ENCODE results near the gene EIF4A3.

EIF4A3 gene

DNA sequence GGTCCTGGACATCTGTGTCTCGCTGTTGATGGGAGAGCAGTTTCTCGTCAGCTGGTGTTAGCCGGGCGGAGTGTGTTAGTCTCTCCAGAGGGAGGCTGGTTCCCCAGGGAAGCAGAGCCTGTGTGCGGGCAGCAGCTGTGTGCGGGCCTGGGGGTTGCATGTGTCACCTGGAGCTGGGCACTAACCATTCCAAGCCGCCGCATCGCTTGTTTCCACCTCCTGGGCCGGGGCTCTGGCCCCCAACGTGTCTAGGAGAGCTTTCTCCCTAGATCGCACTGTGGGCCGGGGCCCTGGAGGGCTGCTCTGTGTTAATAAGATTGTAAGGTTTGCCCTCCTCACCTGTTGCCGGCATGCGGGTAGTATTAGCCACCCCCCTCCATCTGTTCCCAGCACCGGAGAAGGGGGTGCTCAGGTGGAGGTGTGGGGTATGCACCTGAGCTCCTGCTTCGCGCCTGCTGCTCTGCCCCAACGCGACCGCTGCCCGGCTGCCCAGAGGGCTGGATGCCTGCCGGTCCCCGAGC, 27.6 kb downstream of the EIF4A3 start:
- TF ChIP-seq, protein P1, sequence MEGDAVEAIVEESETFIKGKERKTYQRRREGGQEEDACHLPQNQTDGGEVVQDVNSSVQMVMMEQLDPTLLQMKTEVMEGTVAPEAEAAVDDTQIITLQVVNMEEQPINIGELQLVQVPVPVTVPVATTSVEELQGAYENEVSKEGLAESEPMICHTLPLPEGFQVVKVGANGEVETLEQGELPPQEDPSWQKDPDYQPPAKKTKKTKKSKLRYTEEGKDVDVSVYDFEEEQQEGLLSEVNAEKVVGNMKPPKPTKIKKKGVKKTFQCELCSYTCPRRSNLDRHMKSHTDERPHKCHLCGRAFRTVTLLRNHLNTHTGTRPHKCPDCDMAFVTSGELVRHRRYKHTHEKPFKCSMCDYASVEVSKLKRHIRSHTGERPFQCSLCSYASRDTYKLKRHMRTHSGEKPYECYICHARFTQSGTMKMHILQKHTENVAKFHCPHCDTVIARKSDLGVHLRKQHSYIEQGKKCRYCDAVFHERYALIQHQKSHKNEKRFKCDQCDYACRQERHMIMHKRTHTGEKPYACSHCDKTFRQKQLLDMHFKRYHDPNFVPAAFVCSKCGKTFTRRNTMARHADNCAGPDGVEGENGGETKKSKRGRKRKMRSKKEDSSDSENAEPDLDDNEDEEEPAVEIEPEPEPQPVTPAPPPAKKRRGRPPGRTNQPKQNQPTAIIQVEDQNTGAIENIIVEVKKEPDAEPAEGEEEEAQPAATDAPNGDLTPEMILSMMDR (IDR thresholded peaks at IDR 0.05; ENCODE audit: low read depth, low read length, missing control alignments), result no peak
- no peak for DNase-seq (ENCODE audit: low read depth)
- H3K4me3 ChIP-seq (ENCODE audit: low read depth, low read length), result no peak overlapping the region

DNA sequence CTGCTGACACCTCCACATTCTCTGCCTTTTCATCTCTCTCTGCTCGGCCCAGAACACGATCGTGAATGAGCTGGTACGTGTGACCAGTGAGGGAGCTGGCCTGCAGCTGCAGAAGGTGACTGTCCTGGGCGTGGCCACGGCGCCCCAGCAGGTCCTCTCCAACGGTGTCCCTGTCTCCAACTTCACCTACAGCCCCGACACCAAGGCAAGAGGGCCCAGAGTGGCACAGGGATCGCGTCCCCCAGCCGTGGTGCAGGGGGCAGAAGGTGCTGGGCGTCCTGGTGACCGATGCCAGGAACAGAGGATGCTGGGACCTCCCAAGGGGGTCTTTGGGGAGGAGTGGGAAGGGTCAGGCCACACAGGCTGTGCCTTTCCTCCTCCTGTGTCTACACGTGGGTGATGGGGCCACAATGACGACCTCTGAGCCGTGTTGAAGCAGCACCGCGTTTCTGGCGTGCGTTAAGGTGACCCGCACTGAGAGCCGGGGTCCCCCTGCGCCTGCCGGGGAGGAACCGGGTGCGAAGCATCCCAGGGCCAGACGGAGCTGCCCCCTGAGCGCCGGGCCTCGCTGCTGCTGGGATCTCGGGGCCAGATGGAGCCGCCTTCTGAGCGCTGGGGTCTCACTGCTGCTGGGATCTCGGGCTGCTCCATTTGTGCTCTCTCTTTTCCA, 28.2 kb downstream of the EIF4A3 start:
- no peak overlapping the region for H3K4me3 ChIP-seq (ENCODE audit: low read depth, low read length)
- TF ChIP-seq, protein P1 (IDR thresholded peaks at IDR 0.05; ENCODE audit: low read depth, low read length, missing control alignments), result no peak
- no peak for DNase-seq (ENCODE audit: low read depth)

DNA sequence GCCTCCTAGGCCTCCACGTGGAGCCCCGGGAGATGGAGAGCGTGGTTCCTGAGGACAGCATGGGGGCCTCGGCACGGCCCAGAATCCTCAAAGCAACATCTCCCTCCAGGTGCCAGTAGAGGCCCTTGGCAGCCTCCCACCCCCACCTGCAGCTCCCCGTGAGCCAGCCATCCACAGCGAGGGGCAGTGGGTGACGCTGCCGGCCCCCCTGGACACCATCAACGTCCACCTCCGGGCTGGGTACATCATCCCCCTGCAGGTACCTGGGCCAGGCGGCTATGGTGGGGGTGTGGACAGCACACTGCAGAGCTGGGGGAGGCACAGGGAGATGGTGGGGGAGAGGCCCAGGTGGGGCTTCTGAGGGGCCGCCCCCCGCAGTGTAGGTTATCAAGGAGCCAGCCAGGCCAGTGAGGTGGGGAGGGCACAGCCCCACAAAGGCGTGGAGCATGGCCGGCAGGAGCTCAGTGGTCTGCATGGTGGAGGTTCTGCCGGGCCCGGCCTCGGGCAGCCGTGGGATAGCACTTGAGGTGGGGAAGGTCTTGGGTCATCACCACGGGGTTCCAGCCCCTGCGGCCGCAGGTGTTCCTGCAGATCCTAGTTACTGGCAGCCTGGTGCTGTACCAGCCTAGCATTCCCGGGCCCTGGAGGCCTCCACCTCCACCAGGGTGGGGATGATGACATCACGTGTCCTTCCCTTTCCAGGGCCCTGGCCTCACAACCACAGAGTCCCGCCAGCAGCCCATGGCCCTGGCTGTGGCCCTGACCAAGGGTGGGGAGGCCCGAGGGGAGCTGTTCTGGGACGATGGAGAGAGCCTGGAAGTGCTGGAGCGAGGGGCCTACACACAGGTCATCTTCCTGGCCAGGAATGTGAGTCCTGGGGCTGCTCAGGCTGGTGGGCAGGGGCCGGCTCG, 29.2 kb downstream of the EIF4A3 start:
- no peak for DNase-seq (ENCODE audit: low read depth)
- H3K4me3 ChIP-seq (ENCODE audit: low read depth, low read length), result no peak overlapping the region
- TF ChIP-seq, protein P1 (IDR thresholded peaks at IDR 0.05; ENCODE audit: low read depth, low read length, missing control alignments), result no peak

DNA sequence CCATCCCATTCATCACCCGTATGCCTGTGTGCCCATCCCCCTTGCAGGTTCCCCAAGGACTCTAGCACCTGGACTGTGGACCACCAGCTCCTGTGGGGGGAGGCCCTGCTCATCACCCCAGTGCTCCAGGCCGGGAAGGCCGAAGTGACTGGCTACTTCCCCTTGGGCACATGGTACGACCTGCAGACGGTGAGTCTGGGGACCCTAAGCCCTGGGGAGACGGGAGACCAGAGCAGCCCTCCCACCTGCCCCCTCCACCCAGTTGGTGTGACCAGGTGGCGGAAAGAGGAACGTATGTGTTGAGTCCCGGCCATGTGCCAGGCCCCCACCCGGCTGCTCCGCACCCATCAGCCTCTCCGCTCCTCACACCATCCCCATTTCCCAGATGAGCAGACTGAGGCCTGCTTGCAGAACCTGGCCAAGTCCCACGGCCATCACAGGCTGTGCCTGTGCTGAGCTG, 30.0 kb downstream of the EIF4A3 start:
- DNase-seq (ENCODE audit: low read depth), result no peak
- no peak overlapping the region for H3K4me3 ChIP-seq (ENCODE audit: low read depth, low read length)
- TF ChIP-seq, protein P1 (IDR thresholded peaks at IDR 0.05; ENCODE audit: low read depth, low read length, missing control alignments), result no peak

DNA sequence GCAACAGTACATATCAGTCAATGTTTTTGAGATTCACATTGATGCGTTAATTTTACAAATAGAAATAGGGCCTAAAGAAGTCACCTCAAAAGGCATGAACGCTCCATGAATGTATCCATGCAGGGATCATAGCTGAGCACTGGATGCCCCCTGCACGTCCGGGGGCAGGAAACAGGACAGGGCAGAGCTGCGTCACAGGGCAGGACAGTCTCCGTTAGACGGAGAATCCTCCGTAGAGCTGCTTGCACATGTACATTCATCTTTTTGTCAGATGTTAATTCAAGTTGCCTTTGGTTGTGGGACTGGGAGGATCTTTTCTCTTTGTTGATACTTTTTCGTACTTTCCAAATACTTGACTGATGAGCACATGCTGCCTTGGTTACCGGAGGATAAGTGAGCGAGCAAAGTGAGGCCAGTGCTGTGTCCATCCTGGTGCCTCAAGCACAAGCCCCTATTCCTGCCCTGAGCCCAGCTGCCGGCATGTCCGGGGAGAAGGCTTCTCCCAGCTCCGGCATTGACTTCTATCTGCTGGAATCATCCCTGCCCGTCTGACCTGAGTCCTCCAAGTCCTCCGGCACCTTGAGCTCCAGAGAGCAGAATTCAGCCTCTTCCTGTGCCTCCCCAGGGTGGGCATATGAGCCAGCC, 30.5 kb downstream of the EIF4A3 start:
- no peak for DNase-seq (ENCODE audit: low read depth)
- H3K4me3 ChIP-seq (ENCODE audit: low read depth, low read length), result no peak overlapping the region
- TF ChIP-seq, protein P1 (IDR thresholded peaks at IDR 0.05; ENCODE audit: low read depth, low read length, missing control alignments), result no peak

DNA sequence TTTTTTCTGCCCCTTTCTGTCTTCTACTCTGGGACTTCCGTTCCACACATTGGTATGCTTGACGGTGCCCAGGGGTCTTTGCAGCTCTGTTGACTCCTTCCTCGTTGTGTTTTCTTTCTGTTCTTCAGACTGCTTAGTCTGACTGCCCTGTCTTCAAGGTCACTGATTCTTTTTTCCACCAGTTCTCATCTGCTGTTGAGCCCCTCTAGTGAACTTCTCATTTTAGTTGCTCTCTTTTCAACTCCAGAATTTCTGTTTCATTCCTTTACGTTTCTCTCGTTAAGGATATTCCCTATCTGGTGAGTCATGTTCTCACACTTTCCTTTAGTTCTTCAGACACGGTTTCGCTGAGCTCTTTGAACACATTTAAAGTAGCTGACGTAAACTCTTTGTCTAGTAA, 31.8 kb downstream of the EIF4A3 start:
- TF ChIP-seq, protein P1 (IDR thresholded peaks at IDR 0.05; ENCODE audit: low read depth, low read length, missing control alignments), result no peak
- no peak for DNase-seq (ENCODE audit: low read depth)
- no peak overlapping the region for H3K4me3 ChIP-seq (ENCODE audit: low read depth, low read length)
